ENCODE measurements around the gene SLC25A12. TPM values are rescaled to one million over a fixed set of nuclear protein-coding genes. Genes with fewer than 3 reads are reported as not detected.

Gene SLC25A12
- total and polyA plus RNA-seq, 9 of the 15 experiments (the other 6 are each of a cell fraction or from before 2014, with no cell fraction given) = 13.5 to 36.5 (median 21.7) TPM

- Histone ChIP-seq H2AFZ (ENCODE audit: low read depth, low read length) (peak overlapping the region; percentile 78), H3K27me3 (ENCODE audit: control insufficient read depth in 2 of 2, insufficient read depth in 2 of 2, low read length in 2 of 2) (no peaks in the 10 kb centered on the region), H3K4me1 (replicated peaks in 1 of 2; ENCODE audit: control insufficient read depth in 2 of 2, insufficient read depth in 2 of 2, low read length in 2 of 2) (no peaks in the 10 kb centered on the region), H3K36me3 (ENCODE audit: control insufficient read depth, insufficient read depth, low read length) (no peaks in the 10 kb centered on the region), H3K9me3 (replicated peaks; ENCODE audit: control insufficient read depth, insufficient read depth, low read depth, low read length) (0 out of 2 replicates have a peak, but pooled peaks cover 5% of the 10 kb centered on the region), H3K4me3 (no peak overlapping the region), H3K27ac (ENCODE audit: extremely low read depth, low read depth, low read length) (no peak overlapping the region), H4K20me1 (replicated peaks; ENCODE audit: control insufficient read depth, insufficient read depth, low read length) (no peaks in the 10 kb centered on the region), H3K4me2 (ENCODE audit: insufficient read depth, low read length) (no peak overlapping the region), H3K79me2 (ENCODE audit: control insufficient read depth, insufficient read depth, low read length) (no peaks in the 10 kb centered on the region), H3K9me1 (ENCODE audit: control insufficient read depth, insufficient read depth, low read length) (no peaks in the 10 kb centered on the region), H3K9ac (ENCODE audit: insufficient read depth in 1 of 2, low read depth in 2 of 2, low read length in 2 of 2) (no peak overlapping the region)
- DNase-seq (ENCODE audit: extremely low read depth in 1 of 4, low spot score in 3 of 4) (no peak), ATAC-seq (peak; percentile 40), FAIRE-seq (peak; percentile 6)
- no TSS peak for BruUV-seq (replicated peaks)
- POLR2A ChIA-PET = interaction anchor here (0.6 to 2.8 kb wide), 6 partner anchors 9 to 191 kb away, joined by 3 to 14 read pairs (median 3); partner anchors contain the start of genes HAT1 and SLC25A12
- WGBS (ENCODE audit: insufficient coverage, low coverage, missing lambda C conversion rate) = 53% methylated on average over 3 of the region's 3 CpGs
- CTCF ChIA-PET (ENCODE audit: low intra/inter-chr PET ratio) = no interaction called here
- TF ChIP-seq ZNF384 (IDR thresholded peaks at IDR 0.05; ENCODE audit: low read depth, low read length) (peak; percentile 74), SMAD3 (CRISPR knock-in tag; conservative IDR thresholded peaks at IDR 0.05) (no peak)
- intact Hi-C loops (cut with micrococcal nuclease) (no loop called here), in situ Hi-C loops (cut with MboI) (no loop called here)
These were observed 19.5 kb upstream of the SLC25A12 start for GRCh38 chr2:171913517-171913916.

GRCh38 chr2:171910494-171910893, 16.4 kb upstream of the SLC25A12 start:
- Histone ChIP-seq H3K27ac (ENCODE audit: extremely low read depth, low read depth, low read length) (no peak overlapping the region), H3K9me1 (ENCODE audit: control insufficient read depth, insufficient read depth, low read length) (no peaks in the 10 kb centered on the region), H3K79me2 (ENCODE audit: control insufficient read depth, insufficient read depth, low read length) (no peaks in the 10 kb centered on the region), H3K27me3 (ENCODE audit: control insufficient read depth in 2 of 2, insufficient read depth in 2 of 2, low read length in 2 of 2) (no peaks in the 10 kb centered on the region), H3K9me3 (replicated peaks; ENCODE audit: control insufficient read depth, insufficient read depth, low read depth, low read length) (0 out of 2 replicates have a peak, but pooled peaks cover 5% of the 10 kb centered on the region), H3K4me2 (ENCODE audit: insufficient read depth, low read length) (no peak overlapping the region), H3K4me1 (replicated peaks in 1 of 2; ENCODE audit: control insufficient read depth in 2 of 2, insufficient read depth in 2 of 2, low read length in 2 of 2) (no peaks in the 10 kb centered on the region), H3K9ac (ENCODE audit: insufficient read depth in 1 of 2, low read depth in 2 of 2, low read length in 2 of 2) (no peak overlapping the region), H3K36me3 (ENCODE audit: control insufficient read depth, insufficient read depth, low read length) (no peaks in the 10 kb centered on the region), H3K4me3 (no peak overlapping the region), H4K20me1 (replicated peaks; ENCODE audit: control insufficient read depth, insufficient read depth, low read length) (no peaks in the 10 kb centered on the region), H2AFZ (ENCODE audit: low read depth, low read length) (no peak overlapping the region)
- no peak for FAIRE-seq
- intact Hi-C loops (cut with micrococcal nuclease) = no loop called here
- POLR2A ChIA-PET = interaction anchor here (1.3 kb wide), 1 partner anchor 17 kb away, joined by 3 read pairs; the partner anchor contains the start of gene SLC25A12
- ATAC-seq = no peak
- no peak for DNase-seq (ENCODE audit: extremely low read depth in 1 of 4, low spot score in 3 of 4)
- BruUV-seq (replicated peaks) = no TSS peak
- CTCF ChIA-PET (ENCODE audit: low intra/inter-chr PET ratio) = no interaction called here
- in situ Hi-C loops (cut with MboI) = no loop called here
- 6% methylated on average over 1 of the region's 1 CpG for WGBS (ENCODE audit: insufficient coverage, low coverage, missing lambda C conversion rate)
- TF ChIP-seq MLLT1 (IDR thresholded peaks at IDR 0.05) (no peak), ZNF253 (CRISPR knock-in tag; conservative IDR thresholded peaks at IDR 0.05) (no peak), CBX1 (IDR thresholded peaks at IDR 0.05; ENCODE audit: low read depth) (no peak)

All from K562 (cell line).